GM23338 (cell line): ENCODE measurements around the gene RNF19B. TPM values are rescaled to one million over a fixed set of nuclear protein-coding genes. Genes with fewer than 3 reads are reported as not detected.

Experiments
- ATAC-seq: fragments of 200-7000 bp; cut with Tn5 transposase; 3 replicates; pipeline ENCODE4 v1.9.1; 2020
- DNase-seq: peaks from one replicate; pipeline ENCODE4 v3.0.0-alpha.2; 2015; ENCODE audit warnings: low spot score
- H2AFZ ChIP-seq: fragments of 200-600 bp; sonication (generic); 2 replicates; pipeline ENCODE4 v1.8.0; 2016; ENCODE audit warnings: antibody characterized with exemption, mild to moderate bottlenecking, moderate library complexity
- H3F3A ChIP-seq: fragments of 200-600 bp; sonication (generic); replicated peaks from 2 replicates; pipeline ENCODE4 v1.8.0; 2017; ENCODE audit warnings: antibody characterized with exemption, mixed run types, low read depth
- H3K27ac ChIP-seq: fragments of 200-600 bp; sonication (generic); 2 replicates; pipeline ENCODE4 v1.6.1; 2016; ENCODE audit warnings: low read depth
- H3K27me3 ChIP-seq: fragments of 200-600 bp; sonication (generic); 2 replicates; pipeline ENCODE4 v1.8.0; 2016; ENCODE audit warnings: mild to moderate bottlenecking, mixed run types, moderate library complexity; ENCODE audit not compliant: insufficient read depth
- H3K36me3 ChIP-seq: fragments of 200-600 bp; sonication (generic); 2 replicates; pipeline ENCODE4 v1.8.0; 2016; ENCODE audit warnings: mild to moderate bottlenecking; ENCODE audit not compliant: insufficient read depth
- H3K4me1 ChIP-seq: fragments of 200-600 bp; sonication (generic); 2 replicates; pipeline ENCODE4 v1.8.0; 2016; ENCODE audit warnings: mild to moderate bottlenecking, moderate library complexity; ENCODE audit not compliant: insufficient read depth
- H3K4me2 ChIP-seq: fragments of 200-600 bp; sonication (generic); 2 replicates; pipeline ENCODE4 v1.7.1; 2017; ENCODE audit warnings: mixed run types
- H3K4me3 ChIP-seq: fragments of 200-600 bp; sonication (generic); 2 replicates; pipeline ENCODE4 v1.6.1; 2016; ENCODE audit warnings: mixed run types
- H3K79me2 ChIP-seq: fragments of 200-600 bp; sonication (generic); replicated peaks from 2 replicates; pipeline ENCODE4 v1.8.0; 2017; ENCODE audit warnings: mild to moderate bottlenecking; ENCODE audit not compliant: insufficient read depth
- H3K9me2 ChIP-seq: fragments of 200-600 bp; sonication (generic); 2 replicates; pipeline ENCODE4 v1.8.0; 2017; ENCODE audit not compliant: insufficient read depth
- H4K20me1 ChIP-seq: fragments of 200-600 bp; sonication (generic); replicated peaks from 2 replicates; pipeline ENCODE4 v1.8.0; 2017; ENCODE audit warnings: mild to moderate bottlenecking; ENCODE audit not compliant: insufficient read depth
- H3K27ac Mint-ChIP-seq: 2 replicates; pipeline ENCODE4 v1.8.0; 2020; ENCODE audit warnings: inconsistent platforms, mild to moderate bottlenecking, moderate library complexity, mixed read lengths
- H3K27me3 Mint-ChIP-seq: 3 replicates; pipeline ENCODE4 v1.8.0; 2022; ENCODE audit warnings: low read depth, mild to moderate bottlenecking, moderate library complexity, mixed read lengths, inconsistent platforms; ENCODE audit not compliant: insufficient read depth, poor library complexity
- H3K36me3 Mint-ChIP-seq: 3 replicates; pipeline ENCODE4 v1.8.0; 2021; ENCODE audit warnings: low read depth, mild to moderate bottlenecking, inconsistent platforms, moderate library complexity, mixed read lengths
- H3K4me1 Mint-ChIP-seq: 3 replicates; pipeline ENCODE4 v1.8.0; 2020; ENCODE audit warnings: mild to moderate bottlenecking, inconsistent platforms, mixed read lengths
- H3K4me3 Mint-ChIP-seq: 3 replicates; pipeline ENCODE4 v1.8.0; 2021; ENCODE audit warnings: moderate library complexity, mild to moderate bottlenecking, inconsistent platforms, mixed read lengths
- H3K9me3 Mint-ChIP-seq: 3 replicates; pipeline ENCODE4 v1.8.0; 2020; ENCODE audit warnings: moderate library complexity, mild to moderate bottlenecking, inconsistent platforms, mixed read lengths
- CREB1 ChIP-seq: fragments of 250-450 bp; sonication (Bioruptor Pico); IDR thresholded peaks from 2 replicates; pipeline ENCODE4 v1.5.0; 2020; ENCODE audit warnings: low read depth, mild to moderate bottlenecking, moderate library complexity
- EZH2 ChIP-seq: fragments of 200-600 bp; sonication (generic); IDR thresholded peaks from one replicate; pipeline ENCODE4 v1.8.0; 2017; ENCODE audit warnings: antibody characterized with exemption, mild to moderate bottlenecking, low read depth; ENCODE audit not compliant: unreplicated experiment
- EZH2phosphoT487 ChIP-seq: fragments of 200-600 bp; sonication (generic); IDR thresholded peaks from one replicate; pipeline ENCODE4 v1.8.1; 2018; ENCODE audit warnings: antibody characterized with exemption; ENCODE audit not compliant: unreplicated experiment
- JUNB ChIP-seq: IDR thresholded peaks from one replicate; pipeline ENCODE4 v1.6.1; 2016; ENCODE audit warnings: antibody characterized with exemption; ENCODE audit not compliant: unreplicated experiment
- NANOG ChIP-seq: IDR thresholded peaks from 2 replicates; pipeline ENCODE4 v1.6.1; 2016; ENCODE audit warnings: antibody characterized with exemption, borderline replicate concordance
- POLR2AphosphoS5 ChIP-seq: IDR thresholded peaks from 2 replicates; pipeline ENCODE4 v1.6.1; 2016; ENCODE audit warnings: antibody characterized with exemption, low read depth
- STAT1 ChIP-seq: IDR thresholded peaks from one replicate; pipeline ENCODE4 v1.6.1; 2016; ENCODE audit warnings: antibody characterized with exemption; ENCODE audit not compliant: unreplicated experiment
- ZNF114 ChIP-seq: fragments of 250-450 bp; sonication (Bioruptor Pico); IDR thresholded peaks from 2 replicates; pipeline ENCODE4 v1.5.0; 2020; ENCODE audit warnings: mild to moderate bottlenecking, moderate library complexity
- ZNF331 ChIP-seq: fragments of 250-450 bp; sonication (Bioruptor Pico); IDR thresholded peaks from 2 replicates; pipeline ENCODE4 v1.5.0; 2020; ENCODE audit warnings: low read depth, mild to moderate bottlenecking, moderate library complexity
- polyA plus RNA-seq: library from polyadenylated mRNA; unstranded; fragments of >200 nt; fragmentation: Nextera tagmentation; extraction: Ambion mirVana; gene quantifications from 2 replicates; pipeline ENCODE4 v1.2.1, GENCODE V29; 2016
- total RNA-seq: library from RNA; depleted of rRNA; stranded (reverse); fragments of >200 nt; shearing (Covaris generic); gene quantifications from 2 replicates; pipeline ENCODE4 v1.2.3, GENCODE V29; 2014
- TF ChIP-seq, protein P1 (sequence below), 2 experiments: fragments of 200-600 bp in 1 of 2; sonication (generic) in 1 of 2; conservative IDR thresholded peaks; 2 replicates each; pipeline versions ENCODE4 v1.5.1 to v1.6.1; 2016 to 2017; ENCODE audit warnings: antibody characterized with exemption in 2 of 2, low read depth in 2 of 2, mild to moderate bottlenecking in 2 of 2, moderate library complexity in 1 of 2
- TF ChIP-seq, protein P2 (sequence below): IDR thresholded peaks from one replicate; pipeline ENCODE4 v1.6.1; 2018; ENCODE audit warnings: antibody characterized with exemption; ENCODE audit not compliant: unreplicated experiment
- TF ChIP-seq, protein P3 (sequence below): fragments of 250-450 bp; sonication (Bioruptor Pico); IDR thresholded peaks from 2 replicates; pipeline ENCODE4 v1.5.0; 2020; ENCODE audit warnings: mild to moderate bottlenecking, moderate library complexity

Gene RNF19B
- total and polyA plus RNA-seq, 2 experiments from 2014 or later = 2.9 to 11.9 TPM

DNA sequence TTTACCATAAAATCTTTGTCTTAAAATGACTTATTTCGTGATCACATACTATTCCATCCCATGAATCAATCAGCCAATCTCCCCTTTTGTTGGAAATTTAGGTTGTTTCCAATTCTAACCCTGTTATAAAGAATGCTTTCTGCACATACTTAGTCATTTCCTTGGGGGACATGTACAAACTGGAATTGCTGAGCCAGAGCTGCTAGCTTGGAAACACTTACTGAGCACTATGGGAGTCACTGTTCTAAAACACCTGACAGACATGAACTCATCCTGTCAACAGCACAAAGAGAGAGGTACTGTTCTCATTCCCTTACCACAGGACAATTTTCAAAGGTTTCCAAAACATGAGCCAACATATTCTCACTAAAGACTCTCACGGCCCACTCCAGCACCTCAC, 40.0 kb upstream of the RNF19B start:
- no peak overlapping the region for H3K27ac ChIP-seq
- H3K36me3 Mint-ChIP-seq = peaks cover 20% of the 10 kb centered on the region
- no peak for ATAC-seq

More for the DNA sequence above, 40.0 kb upstream of the RNF19B start:
- Mint-ChIP-seq H3K4me3 (no peak overlapping the region), H3K4me1 (peaks cover 41% of the 10 kb centered on the region), H3K9me3 (no peaks in the 10 kb centered on the region), H3K27me3 (no peaks in the 10 kb centered on the region), H3K27ac (no peak overlapping the region)
- TF ChIP-seq POLR2AphosphoS5 (no peak), ZNF114 (no peak), JUNB (no peak), CREB1 (CRISPR knock-in tag) (no peak), ZNF331 (CRISPR knock-in tag) (no peak), EZH2phosphoT487 (no peak), STAT1 (no peak), NANOG (no peak), EZH2 (no peak)
- TF ChIP-seq, protein P1, sequence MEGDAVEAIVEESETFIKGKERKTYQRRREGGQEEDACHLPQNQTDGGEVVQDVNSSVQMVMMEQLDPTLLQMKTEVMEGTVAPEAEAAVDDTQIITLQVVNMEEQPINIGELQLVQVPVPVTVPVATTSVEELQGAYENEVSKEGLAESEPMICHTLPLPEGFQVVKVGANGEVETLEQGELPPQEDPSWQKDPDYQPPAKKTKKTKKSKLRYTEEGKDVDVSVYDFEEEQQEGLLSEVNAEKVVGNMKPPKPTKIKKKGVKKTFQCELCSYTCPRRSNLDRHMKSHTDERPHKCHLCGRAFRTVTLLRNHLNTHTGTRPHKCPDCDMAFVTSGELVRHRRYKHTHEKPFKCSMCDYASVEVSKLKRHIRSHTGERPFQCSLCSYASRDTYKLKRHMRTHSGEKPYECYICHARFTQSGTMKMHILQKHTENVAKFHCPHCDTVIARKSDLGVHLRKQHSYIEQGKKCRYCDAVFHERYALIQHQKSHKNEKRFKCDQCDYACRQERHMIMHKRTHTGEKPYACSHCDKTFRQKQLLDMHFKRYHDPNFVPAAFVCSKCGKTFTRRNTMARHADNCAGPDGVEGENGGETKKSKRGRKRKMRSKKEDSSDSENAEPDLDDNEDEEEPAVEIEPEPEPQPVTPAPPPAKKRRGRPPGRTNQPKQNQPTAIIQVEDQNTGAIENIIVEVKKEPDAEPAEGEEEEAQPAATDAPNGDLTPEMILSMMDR (conservative IDR thresholded peaks at IDR 0.05; ENCODE audit: low read depth in 2 of 2) = no peak
- TF ChIP-seq, protein P2, sequence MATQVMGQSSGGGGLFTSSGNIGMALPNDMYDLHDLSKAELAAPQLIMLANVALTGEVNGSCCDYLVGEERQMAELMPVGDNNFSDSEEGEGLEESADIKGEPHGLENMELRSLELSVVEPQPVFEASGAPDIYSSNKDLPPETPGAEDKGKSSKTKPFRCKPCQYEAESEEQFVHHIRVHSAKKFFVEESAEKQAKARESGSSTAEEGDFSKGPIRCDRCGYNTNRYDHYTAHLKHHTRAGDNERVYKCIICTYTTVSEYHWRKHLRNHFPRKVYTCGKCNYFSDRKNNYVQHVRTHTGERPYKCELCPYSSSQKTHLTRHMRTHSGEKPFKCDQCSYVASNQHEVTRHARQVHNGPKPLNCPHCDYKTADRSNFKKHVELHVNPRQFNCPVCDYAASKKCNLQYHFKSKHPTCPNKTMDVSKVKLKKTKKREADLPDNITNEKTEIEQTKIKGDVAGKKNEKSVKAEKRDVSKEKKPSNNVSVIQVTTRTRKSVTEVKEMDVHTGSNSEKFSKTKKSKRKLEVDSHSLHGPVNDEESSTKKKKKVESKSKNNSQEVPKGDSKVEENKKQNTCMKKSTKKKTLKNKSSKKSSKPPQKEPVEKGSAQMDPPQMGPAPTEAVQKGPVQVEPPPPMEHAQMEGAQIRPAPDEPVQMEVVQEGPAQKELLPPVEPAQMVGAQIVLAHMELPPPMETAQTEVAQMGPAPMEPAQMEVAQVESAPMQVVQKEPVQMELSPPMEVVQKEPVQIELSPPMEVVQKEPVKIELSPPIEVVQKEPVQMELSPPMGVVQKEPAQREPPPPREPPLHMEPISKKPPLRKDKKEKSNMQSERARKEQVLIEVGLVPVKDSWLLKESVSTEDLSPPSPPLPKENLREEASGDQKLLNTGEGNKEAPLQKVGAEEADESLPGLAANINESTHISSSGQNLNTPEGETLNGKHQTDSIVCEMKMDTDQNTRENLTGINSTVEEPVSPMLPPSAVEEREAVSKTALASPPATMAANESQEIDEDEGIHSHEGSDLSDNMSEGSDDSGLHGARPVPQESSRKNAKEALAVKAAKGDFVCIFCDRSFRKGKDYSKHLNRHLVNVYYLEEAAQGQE = no peak
- TF ChIP-seq, protein P3, sequence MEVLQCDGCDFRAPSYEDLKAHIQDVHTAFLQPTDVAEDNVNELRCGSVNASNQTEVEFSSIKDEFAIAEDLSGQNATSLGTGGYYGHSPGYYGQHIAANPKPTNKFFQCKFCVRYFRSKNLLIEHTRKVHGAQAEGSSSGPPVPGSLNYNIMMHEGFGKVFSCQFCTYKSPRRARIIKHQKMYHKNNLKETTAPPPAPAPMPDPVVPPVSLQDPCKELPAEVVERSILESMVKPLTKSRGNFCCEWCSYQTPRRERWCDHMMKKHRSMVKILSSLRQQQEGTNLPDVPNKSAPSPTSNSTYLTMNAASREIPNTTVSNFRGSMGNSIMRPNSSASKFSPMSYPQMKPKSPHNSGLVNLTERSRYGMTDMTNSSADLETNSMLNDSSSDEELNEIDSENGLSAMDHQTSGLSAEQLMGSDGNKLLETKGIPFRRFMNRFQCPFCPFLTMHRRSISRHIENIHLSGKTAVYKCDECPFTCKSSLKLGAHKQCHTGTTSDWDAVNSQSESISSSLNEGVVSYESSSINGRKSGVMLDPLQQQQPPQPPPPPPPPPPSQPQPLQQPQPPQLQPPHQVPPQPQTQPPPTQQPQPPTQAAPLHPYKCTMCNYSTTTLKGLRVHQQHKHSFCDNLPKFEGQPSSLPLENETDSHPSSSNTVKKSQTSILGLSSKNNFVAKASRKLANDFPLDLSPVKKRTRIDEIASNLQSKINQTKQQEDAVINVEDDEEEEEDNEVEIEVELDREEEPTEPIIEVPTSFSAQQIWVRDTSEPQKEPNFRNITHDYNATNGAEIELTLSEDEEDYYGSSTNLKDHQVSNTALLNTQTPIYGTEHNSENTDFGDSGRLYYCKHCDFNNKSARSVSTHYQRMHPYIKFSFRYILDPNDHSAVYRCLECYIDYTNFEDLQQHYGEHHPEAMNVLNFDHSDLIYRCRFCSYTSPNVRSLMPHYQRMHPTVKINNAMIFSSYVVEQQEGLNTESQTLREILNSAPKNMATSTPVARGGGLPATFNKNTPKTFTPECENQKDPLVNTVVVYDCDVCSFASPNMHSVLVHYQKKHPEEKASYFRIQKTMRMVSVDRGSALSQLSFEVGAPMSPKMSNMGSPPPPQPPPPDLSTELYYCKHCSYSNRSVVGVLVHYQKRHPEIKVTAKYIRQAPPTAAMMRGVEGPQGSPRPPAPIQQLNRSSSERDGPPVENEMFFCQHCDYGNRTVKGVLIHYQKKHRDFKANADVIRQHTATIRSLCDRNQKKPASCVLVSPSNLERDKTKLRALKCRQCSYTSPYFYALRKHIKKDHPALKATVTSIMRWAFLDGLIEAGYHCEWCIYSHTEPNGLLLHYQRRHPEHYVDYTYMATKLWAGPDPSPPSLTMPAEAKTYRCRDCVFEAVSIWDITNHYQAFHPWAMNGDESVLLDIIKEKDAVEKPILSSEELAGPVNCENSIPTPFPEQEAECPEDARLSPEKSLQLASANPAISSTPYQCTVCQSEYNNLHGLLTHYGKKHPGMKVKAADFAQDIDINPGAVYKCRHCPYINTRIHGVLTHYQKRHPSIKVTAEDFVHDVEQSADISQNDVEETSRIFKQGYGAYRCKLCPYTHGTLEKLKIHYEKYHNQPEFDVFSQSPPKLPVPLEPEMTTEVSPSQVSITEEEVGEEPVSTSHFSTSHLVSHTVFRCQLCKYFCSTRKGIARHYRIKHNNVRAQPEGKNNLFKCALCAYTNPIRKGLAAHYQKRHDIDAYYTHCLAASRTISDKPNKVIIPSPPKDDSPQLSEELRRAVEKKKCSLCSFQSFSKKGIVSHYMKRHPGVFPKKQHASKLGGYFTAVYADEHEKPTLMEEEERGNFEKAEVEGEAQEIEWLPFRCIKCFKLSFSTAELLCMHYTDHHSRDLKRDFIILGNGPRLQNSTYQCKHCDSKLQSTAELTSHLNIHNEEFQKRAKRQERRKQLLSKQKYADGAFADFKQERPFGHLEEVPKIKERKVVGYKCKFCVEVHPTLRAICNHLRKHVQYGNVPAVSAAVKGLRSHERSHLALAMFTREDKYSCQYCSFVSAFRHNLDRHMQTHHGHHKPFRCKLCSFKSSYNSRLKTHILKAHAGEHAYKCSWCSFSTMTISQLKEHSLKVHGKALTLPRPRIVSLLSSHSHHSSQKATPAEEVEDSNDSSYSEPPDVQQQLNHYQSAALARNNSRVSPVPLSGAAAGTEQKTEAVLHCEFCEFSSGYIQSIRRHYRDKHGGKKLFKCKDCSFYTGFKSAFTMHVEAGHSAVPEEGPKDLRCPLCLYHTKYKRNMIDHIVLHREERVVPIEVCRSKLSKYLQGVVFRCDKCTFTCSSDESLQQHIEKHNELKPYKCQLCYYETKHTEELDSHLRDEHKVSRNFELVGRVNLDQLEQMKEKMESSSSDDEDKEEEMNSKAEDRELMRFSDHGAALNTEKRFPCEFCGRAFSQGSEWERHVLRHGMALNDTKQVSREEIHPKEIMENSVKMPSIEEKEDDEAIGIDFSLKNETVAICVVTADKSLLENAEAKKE (CRISPR knock-in tag) = no peak
- Histone ChIP-seq H4K20me1 (peaks cover 24% of the 10 kb centered on the region; the same call in 1 of the 2 replicates), H3F3A (no peaks in the 10 kb centered on the region; the same call in 1 of the 2 replicates), H3K4me1 (peaks cover 9% of the 10 kb centered on the region), H2AFZ (no peak overlapping the region), H3K4me3 (no peak overlapping the region), H3K9me2 (no peaks in the 10 kb centered on the region; the same call in 1 of the 2 replicates), H3K27me3 (no peaks in the 10 kb centered on the region), H3K79me2 (no peaks in the 10 kb centered on the region), H3K4me2 (no peak overlapping the region), H3K36me3 (peaks cover 14% of the 10 kb centered on the region)
- DNase-seq = no peak
